Neural cell (in vitro differentiated cells): ENCODE data around the gene ATG7. TPM values are rescaled to one million over a fixed set of nuclear protein-coding genes. Genes with fewer than 3 reads are reported as not detected.

Experiments used
- H2AFZ ChIP-seq: fragments of 200-600, 300-800 bp; sonication (generic), shearing (Covaris generic); 2 replicates; pipeline ENCODE4 v1.6.0; 2014; ENCODE audit warnings: low read depth, mild to moderate bottlenecking, antibody characterized with exemption, low read length, moderate library complexity
- H3F3A ChIP-seq: fragments of 200-600 bp; shearing (Covaris generic); 2 replicates; pipeline ENCODE4 v1.6.1; 2016; ENCODE audit warnings: mild to moderate bottlenecking, moderate library complexity, mixed read lengths, antibody characterized with exemption, low read length; ENCODE audit not compliant: insufficient read depth, poor library complexity, severe bottlenecking
- H3K27ac ChIP-seq: fragments of 200-600, 300-800 bp; sonication (generic), shearing (Covaris generic); 2 replicates; pipeline ENCODE4 v1.5.1; 2014; ENCODE audit warnings: mild to moderate bottlenecking, low read length, moderate library complexity
- H3K27me3 ChIP-seq: fragments of 300-800, 200-600 bp; sonication (generic), shearing (Covaris generic); 2 replicates; pipeline ENCODE4 v1.6.0; 2014; ENCODE audit warnings: mild to moderate bottlenecking, low read depth, low read length, moderate library complexity; ENCODE audit not compliant: insufficient read depth
- H3K36me3 ChIP-seq: fragments of 300-800, 200-600 bp; sonication (generic), shearing (Covaris generic); 2 replicates; pipeline ENCODE4 v1.5.1; 2014; ENCODE audit warnings: mild to moderate bottlenecking, antibody characterized with exemption, low read length, moderate library complexity; ENCODE audit not compliant: insufficient read depth
- H3K4me2 ChIP-seq: fragments of 300-800, 200-600 bp; sonication (generic), shearing (Covaris generic); 2 replicates; pipeline ENCODE4 v1.6.0; 2014; ENCODE audit warnings: mild to moderate bottlenecking, low read length
- H3K4me3 ChIP-seq: fragments of 300-800, 200-600 bp; sonication (generic), shearing (Covaris generic); 2 replicates; pipeline ENCODE4 v1.5.1; 2014; ENCODE audit warnings: mild to moderate bottlenecking, low read length, moderate library complexity
- H3K79me2 ChIP-seq: fragments of 200-600 bp; shearing (Covaris generic); replicated peaks from 2 replicates; pipeline ENCODE4 v1.6.0; 2014; ENCODE audit warnings: mild to moderate bottlenecking, low read length, moderate library complexity; ENCODE audit not compliant: insufficient read depth
- H3K9ac ChIP-seq: fragments of 300-800, 200-600 bp; sonication (generic), shearing (Covaris generic); 2 replicates; pipeline ENCODE4 v1.6.1; 2016; ENCODE audit warnings: mild to moderate bottlenecking, low read length, mixed read lengths
- H3K9me2 ChIP-seq: fragments of 200-600 bp; shearing (Covaris generic); 2 replicates; pipeline ENCODE4 v1.6.1; 2016; ENCODE audit warnings: mild to moderate bottlenecking, low read length, mixed read lengths; ENCODE audit not compliant: insufficient read depth
- H3K9me3 ChIP-seq: fragments of 200-600, 300-800 bp; sonication (generic), shearing (Covaris generic); 2 replicates; pipeline ENCODE4 v1.6.1; 2016; ENCODE audit warnings: mild to moderate bottlenecking, mixed run types, low read length, moderate library complexity, mixed read lengths
- H4K20me1 ChIP-seq: fragments of 200-600 bp; shearing (Covaris generic); 2 replicates; pipeline ENCODE4 v1.6.1; 2016; ENCODE audit warnings: mild to moderate bottlenecking, mixed run types; ENCODE audit not compliant: insufficient read depth
- CTCF ChIP-seq: fragments of 450-650 bp; IDR thresholded peaks from 2 replicates; pipeline ENCODE4 v1.5.1; 2014; ENCODE audit warnings: antibody characterized with exemption, mild to moderate bottlenecking, moderate library complexity; ENCODE audit not compliant: poor library complexity, severe bottlenecking
- EP300 ChIP-seq: fragments of 450-650 bp; conservative IDR thresholded peaks from 2 replicates; pipeline ENCODE4 v1.6.1; 2014; ENCODE audit warnings: antibody characterized with exemption, mild to moderate bottlenecking, moderate library complexity; ENCODE audit not compliant: poor library complexity, severe bottlenecking
- EZH2 ChIP-seq: fragments of 200-600, 300-800 bp; shearing (Covaris generic), sonication (generic); IDR thresholded peaks from 2 replicates; pipeline ENCODE4 v1.6.1; 2014; ENCODE audit warnings: antibody characterized with exemption, low read length, borderline replicate concordance, mild to moderate bottlenecking; ENCODE audit not compliant: insufficient read depth, poor library complexity, severe bottlenecking
- MXI1 ChIP-seq: fragments of 450-650 bp; conservative IDR thresholded peaks from 2 replicates; pipeline ENCODE4 v1.6.1; 2014; ENCODE audit warnings: antibody characterized with exemption, mild to moderate bottlenecking; ENCODE audit not compliant: poor library complexity, severe bottlenecking
- POLR2AphosphoS5 ChIP-seq: IDR thresholded peaks from 2 replicates; pipeline ENCODE4 v1.6.1; 2012
- RAD21 ChIP-seq: fragments of 450-650 bp; conservative IDR thresholded peaks from 2 replicates; pipeline ENCODE4 v1.6.1; 2014; ENCODE audit warnings: antibody characterized with exemption, mild to moderate bottlenecking, moderate library complexity
- REST ChIP-seq: IDR thresholded peaks from 2 replicates; pipeline ENCODE4 v1.6.1; 2012; ENCODE audit warnings: borderline replicate concordance
- SMC3 ChIP-seq: fragments of 450-650 bp; conservative IDR thresholded peaks from 2 replicates; pipeline ENCODE4 v1.6.1; 2014; ENCODE audit warnings: antibody characterized with exemption, mild to moderate bottlenecking, moderate library complexity; ENCODE audit not compliant: poor library complexity
- TAF1 ChIP-seq: IDR thresholded peaks from 2 replicates; pipeline ENCODE4 v1.6.1; 2012; ENCODE audit warnings: low read depth
- polyA plus RNA-seq: library from polyadenylated mRNA; depleted of rRNA; stranded (reverse); fragments of >200 nt; gene quantifications from 2 replicates; pipeline ENCODE4 v1.2.3, GENCODE V29; 2014

Gene ATG7
- polyA plus RNA-seq, 1 donor from 2014 or later, result 28.8 TPM

- H3K4me3 ChIP-seq, result no peak overlapping the region
- no peak overlapping the region for H3K4me2 ChIP-seq
- H3K9me2 ChIP-seq, result no peaks in the 10 kb centered on the region
- no peaks in the 10 kb centered on the region for H4K20me1 ChIP-seq
- H3F3A ChIP-seq, result no peaks in the 10 kb centered on the region
- no peak for TF ChIP-seq EP300
- TF ChIP-seq EZH2, result no peak
- no peak for TF ChIP-seq MXI1
- TF ChIP-seq RAD21, result no peak
- no peak for TF ChIP-seq POLR2AphosphoS5
- no peak overlapping the region for H3K9ac ChIP-seq
- H2AFZ ChIP-seq, result no peak overlapping the region
- H3K27me3 ChIP-seq, result no peaks in the 10 kb centered on the region
- H3K79me2 ChIP-seq, result no peaks in the 10 kb centered on the region
- no peaks in the 10 kb centered on the region for H3K9me3 ChIP-seq
- H3K27ac ChIP-seq, result no peak overlapping the region
- H3K36me3 ChIP-seq, result no peaks in the 10 kb centered on the region
Measured at GRCh38 chr3:11390411-11391131, 118.4 kb downstream of the ATG7 start.

GRCh38 chr3:11391174-11391879 is 119.1 kb downstream of the ATG7 start:
- H3K27me3 ChIP-seq, result no peaks in the 10 kb centered on the region
- H3K27ac ChIP-seq, result no peak overlapping the region
- H3K4me3 ChIP-seq, result no peak overlapping the region
- H2AFZ ChIP-seq, result no peak overlapping the region
- H3K4me2 ChIP-seq, result no peak overlapping the region
- no peaks in the 10 kb centered on the region for H3K79me2 ChIP-seq
- H3K9me2 ChIP-seq, result no peaks in the 10 kb centered on the region
- H3F3A ChIP-seq, result no peaks in the 10 kb centered on the region
- H3K9me3 ChIP-seq, result no peaks in the 10 kb centered on the region
- H4K20me1 ChIP-seq, result no peaks in the 10 kb centered on the region
- H3K9ac ChIP-seq, result no peak overlapping the region
- H3K36me3 ChIP-seq, result no peaks in the 10 kb centered on the region
- TF ChIP-seq EP300 (no peak), CTCF (no peak), SMC3 (no peak), REST (no peak), TAF1 (no peak), RAD21 (no peak), MXI1 (no peak), EZH2 (no peak), POLR2AphosphoS5 (no peak)
